Motor neuron (in vitro differentiated cells): Measurements from ENCODE around the gene CTSD. TPM values are rescaled to one million over a fixed set of nuclear protein-coding genes. Genes with fewer than 3 reads are reported as not detected.
A peak's percentile ranks its signal among the peaks of the same experiment; 100 is the strongest.

Experiments
- ATAC-seq, 8 experiments: fragments of 200-7000 bp; cut with Tn5 transposase; replicated peaks in 6 of 8; 2 replicates each; pipeline ENCODE4 v1.8.0; 2021; ENCODE audit warnings: mild to moderate bottlenecking in 8 of 8, moderate library complexity in 8 of 8
- H3K27ac ChIP-seq, 2 donors: fragments of 250-450 bp; sonication (Bioruptor Pico); 2 replicates each; pipeline ENCODE4 v1.9.0; 2021; ENCODE audit warnings: antibody characterized with exemption in 2 of 2, mild to moderate bottlenecking in 2 of 2, moderate library complexity in 1 of 2
- H3K4me1 ChIP-seq, 2 donors: fragments of 250-450 bp; sonication (Bioruptor Pico); replicated peaks in 1 of 2; 2 replicates each; pipeline ENCODE4 v1.6.1; 2021; ENCODE audit warnings: antibody characterized with exemption in 2 of 2, mild to moderate bottlenecking in 2 of 2, moderate library complexity in 1 of 2
- H3K4me3 ChIP-seq, 5 donors: fragments of 250-450 bp; sonication (Bioruptor Pico); 2 replicates each; pipeline ENCODE4 v1.9.0; 2021; ENCODE audit warnings: antibody characterized with exemption in 5 of 5, mild to moderate bottlenecking in 5 of 5, moderate library complexity in 4 of 5
- WGBS, 10 experiments: fragments of 450-650 bp; shearing (Covaris generic); methylation state at CpG; one replicate each; pipeline ENCODE4 v1.0.0; 2022; 5-methylcytosine and 5-hydroxymethylcytosine counted together
- in situ Hi-C, 9 experiments: fragments of 400-800 bp; cut with MboI; loops; one replicate each; pipeline ENCODE4 v1.15.0; 2021; ENCODE audit warnings: low sequenced_read_pairs in 9 of 9, low pct_unique_long_range_greater_than_20kb in 2 of 9; ENCODE audit not compliant: unreplicated experiment in 9 of 9
- total RNA-seq, 8 experiments: library from RNA; unstranded; fragments of 300-600 nt; gene quantifications; 2 replicates each; pipeline versions ENCODE4 v1.2.3 to v1.2.4, GENCODE V29; 2022

The CTSD gene
- total RNA-seq, 8 experiments from 2014 or later, result 59.3 to 718 (median 107) TPM

- H3K4me1 ChIP-seq, result peaks cover 2 to 7% of the 10 kb centered on the region in 2 donors
- in situ Hi-C loops, result no loop called here
- H3K27ac ChIP-seq, result no peak overlapping the region
- WGBS, 10 experiments, result 40 to 80% methylated on average over 1 of the region's 8 CpGs; no CpG with 5 or more reads in 8 of the 10 experiments
- H3K4me3 ChIP-seq, result no peak overlapping the region
- ATAC-seq, result no peak
These were observed 9.2 kb downstream of the CTSD start for GRCh38 chr11:1754376-1755150.

- Histone ChIP-seq H3K4me1 (peaks cover 2 to 10% of the 10 kb centered on the region in 2 donors), H3K27ac (no peak overlapping the region), H3K4me3 (no peak overlapping the region)
- in situ Hi-C loops, result no loop called here
- WGBS, 10 experiments, result no CpG with 5 or more reads among the region's 14 CpGs
- ATAC-seq, result no peak
These were observed 9.8 kb downstream of the CTSD start for GRCh38 chr11:1753929-1754305.

- no peak for ATAC-seq
- 90 to 93% methylated on average over 2 to 3 of the region's 38 CpGs; no CpG with 5 or more reads in 8 of the 10 experiments for WGBS, 10 experiments
- peaks cover 2 to 13% of the 10 kb centered on the region in 2 donors for H3K4me1 ChIP-seq
- no peak overlapping the region for H3K27ac ChIP-seq
- H3K4me3 ChIP-seq, result no peak overlapping the region
- in situ Hi-C loops, result no loop called here
These were observed 10.3 kb downstream of the CTSD start for GRCh38 chr11:1753229-1753928.

- no peak for ATAC-seq
- H3K4me1 ChIP-seq, result peaks cover 2 to 13% of the 10 kb centered on the region in 2 donors
- 100% methylated on average over 2 of the region's 10 CpGs; no CpG with 5 or more reads in 9 of the 10 experiments for WGBS, 10 experiments
- in situ Hi-C loops, result no loop called here
- H3K4me3 ChIP-seq, result no peak overlapping the region
- no peak overlapping the region for H3K27ac ChIP-seq
These were observed 10.9 kb downstream of the CTSD start for GRCh38 chr11:1752907-1753228.

GRCh38 chr11:1751999-1752906 lies 11.5 kb downstream of the CTSD start:
- peak in 1 of 8 experiments; percentile 13 for ATAC-seq
- Histone ChIP-seq H3K4me1 (peaks cover 2 to 13% of the 10 kb centered on the region in 2 donors), H3K4me3 (no peak overlapping the region), H3K27ac (no peak overlapping the region)
- in situ Hi-C loops, result no loop called here
- WGBS, 10 experiments, result 80 to 96% (median 92%) methylated on average over 1 to 5 of the region's 24 CpGs; no CpG with 5 or more reads in 6 of the 10 experiments

GRCh38 chr11:1751531-1751921 lies 12.2 kb downstream of the CTSD start:
- in situ Hi-C loops, result no loop called here
- no peak overlapping the region for H3K4me3 ChIP-seq
- peaks cover 2 to 13% of the 10 kb centered on the region in 2 donors for H3K4me1 ChIP-seq
- H3K27ac ChIP-seq, result no peak overlapping the region
- WGBS, 10 experiments, result 60 to 90% (median 72%) methylated on average over 1 to 3 of the region's 5 CpGs; no CpG with 5 or more reads in 6 of the 10 experiments
- ATAC-seq, result peak in 3 of 8 experiments; percentile 12 to 24 (median 13)

GRCh38 chr11:1750840-1751530 lies 12.7 kb downstream of the CTSD start:
- Histone ChIP-seq H3K4me3 (no peak overlapping the region), H3K27ac (no peak overlapping the region), H3K4me1 (peaks cover 2 to 13% of the 10 kb centered on the region in 2 donors)
- in situ Hi-C loops, result no loop called here
- ATAC-seq, result peak in 3 of 8 experiments; percentile 4 to 6 (median 4)
- 67 to 86% (median 77%) methylated on average over 2 to 6 of the region's 14 CpGs; no CpG with 5 or more reads in 6 of the 10 experiments for WGBS, 10 experiments

GRCh38 chr11:1750481-1750839 lies 13.3 kb downstream of the CTSD start, which contains the start of gene IFITM10:
IFITM10 (minus strand) TSS chr11:1750595; CDS start chr11:1750442, 153 bp downstream.
- in situ Hi-C loops, result no loop called here
- H3K4me1 ChIP-seq, result peaks cover 2 to 13% of the 10 kb centered on the region in 2 donors

GRCh38 chr11:1749395-1750351 lies 14.1 kb downstream of the CTSD start:
- 0 to 38% (median 8%) methylated on average over 1 to 5 of the region's 25 CpGs; no CpG with 5 or more reads in 4 of the 10 experiments for WGBS, 10 experiments
- Histone ChIP-seq H3K4me3 (peak overlapping the region in 4 of 5 donors; percentile 21 to 36 (median 25)), H3K4me1 (peaks cover 2 to 13% of the 10 kb centered on the region in 2 donors), H3K27ac (no peak overlapping the region)
- in situ Hi-C loops, result no loop called here
- ATAC-seq, result peak; percentile 7 to 77 (median 59)

More at GRCh38 chr11:1750481-1750839, 13.3 kb downstream of the CTSD start, which contains the start of gene IFITM10:
- Histone ChIP-seq H3K4me3 (no peak within 1 kb of the TSS), H3K27ac (no peak within 1 kb of the TSS)
- WGBS, 10 experiments, result 19 to 100% (median 22%) methylated on average over 1 to 3 of the region's 6 CpGs; no CpG with 5 or more reads in 6 of the 10 experiments
- ATAC-seq, result peak in 4 of 8 experiments; percentile 1 to 22 (median 14)

- Histone ChIP-seq H3K27ac (no peak overlapping the region), H3K4me1 (peaks cover 2 to 13% of the 10 kb centered on the region in 2 donors), H3K4me3 (peak overlapping the region; percentile 12 to 36 (median 25))
- 0 to 3% (median 2%) methylated on average over 1 to 14 of the region's 84 CpGs; no CpG with 5 or more reads in 6 of the 10 experiments for WGBS, 10 experiments
- ATAC-seq, result peak; percentile 8 to 65 (median 52)
- in situ Hi-C loops, result no loop called here
These were observed 14.9 kb downstream of the CTSD start for GRCh38 chr11:1748636-1749394.
